ENCODE data around the gene KASH5.

Gene KASH5

DNA sequence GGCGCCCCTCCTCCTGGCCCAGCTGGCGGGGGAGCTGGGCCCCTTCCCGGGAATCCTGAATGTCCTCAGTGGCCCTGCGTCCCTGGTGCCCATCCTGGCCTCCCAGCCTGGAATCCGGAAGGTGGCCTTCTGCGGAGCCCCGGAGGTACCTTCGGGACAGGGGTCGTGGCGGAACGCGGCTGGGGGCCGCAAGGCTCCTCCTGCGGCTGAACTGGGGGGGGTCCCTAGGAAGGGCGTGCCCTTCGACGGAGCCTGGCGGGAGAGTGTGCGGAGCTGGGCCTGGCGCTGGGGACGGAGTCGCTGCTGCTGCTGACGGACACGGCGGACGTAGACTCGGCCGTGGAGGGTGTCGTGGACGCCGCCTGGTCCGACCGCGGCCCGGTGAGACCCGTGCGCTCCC is 73.6 kb downstream of the KASH5 start:
- H3K36me3 ChIP-seq (ENCODE audit: control insufficient read depth, low read length) = peaks cover 47% of the 10 kb centered on the region
- no peaks in the 10 kb centered on the region for H3K9me3 ChIP-seq (ENCODE audit: control insufficient read depth, insufficient read depth, low read length)
- H3K4me3 ChIP-seq (ENCODE audit: low read length) = no peak overlapping the region
- H3K27ac ChIP-seq (ENCODE audit: low read depth, low read length) = no peak overlapping the region
- H4K20me1 ChIP-seq (ENCODE audit: control insufficient read depth, insufficient read depth, low read depth, low read length) = no peaks in the 10 kb centered on the region
- H3F3A ChIP-seq (ENCODE audit: control insufficient read depth, insufficient read depth) = no peaks in the 10 kb centered on the region
- H3K27me3 ChIP-seq (ENCODE audit: control insufficient read depth, low read length) = no peaks in the 10 kb centered on the region
- H3K9me2 ChIP-seq (replicated peaks; ENCODE audit: control insufficient read depth, low read length) = no peaks in the 10 kb centered on the region
- no peak for TF ChIP-seq EZH2phosphoT487 (IDR thresholded peaks at IDR 0.05; ENCODE audit: borderline replicate concordance, low read length)
- TF ChIP-seq, protein P1, sequence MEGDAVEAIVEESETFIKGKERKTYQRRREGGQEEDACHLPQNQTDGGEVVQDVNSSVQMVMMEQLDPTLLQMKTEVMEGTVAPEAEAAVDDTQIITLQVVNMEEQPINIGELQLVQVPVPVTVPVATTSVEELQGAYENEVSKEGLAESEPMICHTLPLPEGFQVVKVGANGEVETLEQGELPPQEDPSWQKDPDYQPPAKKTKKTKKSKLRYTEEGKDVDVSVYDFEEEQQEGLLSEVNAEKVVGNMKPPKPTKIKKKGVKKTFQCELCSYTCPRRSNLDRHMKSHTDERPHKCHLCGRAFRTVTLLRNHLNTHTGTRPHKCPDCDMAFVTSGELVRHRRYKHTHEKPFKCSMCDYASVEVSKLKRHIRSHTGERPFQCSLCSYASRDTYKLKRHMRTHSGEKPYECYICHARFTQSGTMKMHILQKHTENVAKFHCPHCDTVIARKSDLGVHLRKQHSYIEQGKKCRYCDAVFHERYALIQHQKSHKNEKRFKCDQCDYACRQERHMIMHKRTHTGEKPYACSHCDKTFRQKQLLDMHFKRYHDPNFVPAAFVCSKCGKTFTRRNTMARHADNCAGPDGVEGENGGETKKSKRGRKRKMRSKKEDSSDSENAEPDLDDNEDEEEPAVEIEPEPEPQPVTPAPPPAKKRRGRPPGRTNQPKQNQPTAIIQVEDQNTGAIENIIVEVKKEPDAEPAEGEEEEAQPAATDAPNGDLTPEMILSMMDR (IDR thresholded peaks at IDR 0.05; ENCODE audit: low read depth, low read length, poor library complexity, severe bottlenecking) = no peak
- peaks cover 13% of the 10 kb centered on the region for H3K79me2 ChIP-seq (ENCODE audit: control insufficient read depth, low read length)
- no peaks in the 10 kb centered on the region for H3K4me1 ChIP-seq (ENCODE audit: control insufficient read depth, low read length)
- no peak overlapping the region for H3K4me2 ChIP-seq (ENCODE audit: low read length)

DNA sequence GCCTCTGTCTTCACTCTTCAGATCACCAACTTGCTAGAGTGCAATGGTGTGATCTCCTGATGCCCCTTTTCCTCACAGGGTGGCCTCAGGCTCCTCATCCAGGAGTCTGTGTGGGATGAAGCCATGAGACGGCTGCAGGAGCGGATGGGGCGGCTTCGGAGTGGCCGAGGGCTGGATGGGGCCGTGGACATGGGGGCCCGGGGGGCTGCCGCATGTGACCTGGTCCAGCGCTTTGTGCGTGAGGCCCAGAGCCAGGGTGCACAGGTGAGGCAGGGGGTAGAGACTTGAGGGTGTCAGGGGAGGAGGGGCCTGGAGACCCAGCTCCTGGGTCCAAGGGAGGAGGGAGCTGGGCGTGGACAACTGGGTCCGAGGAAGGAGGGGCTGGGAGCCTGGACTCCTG is 74.4 kb downstream of the KASH5 start:
- no peaks in the 10 kb centered on the region for H4K20me1 ChIP-seq (ENCODE audit: control insufficient read depth, insufficient read depth, low read depth, low read length)
- peaks cover 47% of the 10 kb centered on the region for H3K36me3 ChIP-seq (ENCODE audit: control insufficient read depth, low read length)
- H3K4me3 ChIP-seq (ENCODE audit: low read length) = no peak overlapping the region
- H3K9me2 ChIP-seq (replicated peaks; ENCODE audit: control insufficient read depth, low read length) = no peaks in the 10 kb centered on the region
- TF ChIP-seq, protein P1 (IDR thresholded peaks at IDR 0.05; ENCODE audit: low read depth, low read length, poor library complexity, severe bottlenecking) = no peak
- no peak for TF ChIP-seq EZH2phosphoT487 (IDR thresholded peaks at IDR 0.05; ENCODE audit: borderline replicate concordance, low read length)
- H3F3A ChIP-seq (ENCODE audit: control insufficient read depth, insufficient read depth) = no peaks in the 10 kb centered on the region
- H3K4me1 ChIP-seq (ENCODE audit: control insufficient read depth, low read length) = no peaks in the 10 kb centered on the region
- no peak overlapping the region for H3K27ac ChIP-seq (ENCODE audit: low read depth, low read length)
- H3K9me3 ChIP-seq (ENCODE audit: control insufficient read depth, insufficient read depth, low read length) = no peaks in the 10 kb centered on the region
- H3K4me2 ChIP-seq (ENCODE audit: low read length) = no peak overlapping the region
- peaks cover 12% of the 10 kb centered on the region for H3K79me2 ChIP-seq (ENCODE audit: control insufficient read depth, low read length)
- no peaks in the 10 kb centered on the region for H3K27me3 ChIP-seq (ENCODE audit: control insufficient read depth, low read length)

DNA sequence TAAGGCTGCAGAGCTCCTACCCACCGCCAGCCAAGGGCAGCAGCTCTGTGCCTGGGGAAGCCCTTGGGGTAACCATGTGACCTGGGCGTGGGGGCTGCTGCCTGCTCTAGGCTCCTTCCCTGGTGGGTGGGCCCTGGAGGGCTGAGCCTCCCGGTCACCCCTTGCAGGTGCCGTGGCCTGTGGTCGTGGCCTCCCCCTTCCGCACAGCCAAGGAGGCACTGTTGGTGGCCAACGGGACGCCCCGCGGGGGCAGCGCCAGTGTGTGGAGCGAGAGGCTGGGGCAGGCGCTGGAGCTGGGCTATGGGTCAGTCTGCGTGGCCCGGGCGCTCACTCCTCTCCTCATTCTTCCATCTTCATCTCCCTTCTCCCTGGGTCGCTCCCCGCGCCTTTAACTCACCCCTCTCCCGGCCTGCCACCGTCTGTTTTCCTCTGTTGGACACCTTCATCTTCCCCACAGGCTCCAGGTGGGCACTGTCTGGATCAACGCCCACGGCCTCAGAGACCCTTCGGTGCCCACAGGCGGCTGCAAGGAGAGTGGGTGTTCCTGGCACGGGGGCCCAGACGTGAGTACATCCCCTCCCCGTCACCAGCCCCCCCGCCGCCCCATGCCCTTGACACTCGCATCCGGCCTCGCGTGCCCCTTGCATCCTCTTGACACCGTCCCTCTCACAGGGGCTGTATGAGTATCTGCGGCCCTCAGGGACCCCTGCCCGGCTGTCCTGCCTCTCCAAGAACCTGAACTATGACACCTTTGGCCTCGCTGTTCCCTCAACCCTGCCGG is 76.1 kb downstream of the KASH5 start:
- Histone ChIP-seq H3K9me2 (replicated peaks; ENCODE audit: control insufficient read depth, low read length) (no peaks in the 10 kb centered on the region), H3K27me3 (ENCODE audit: control insufficient read depth, low read length) (no peaks in the 10 kb centered on the region), H3F3A (ENCODE audit: control insufficient read depth, insufficient read depth) (no peaks in the 10 kb centered on the region), H3K4me3 (ENCODE audit: low read length) (no peak overlapping the region), H3K9me3 (ENCODE audit: control insufficient read depth, insufficient read depth, low read length) (no peaks in the 10 kb centered on the region), H3K79me2 (ENCODE audit: control insufficient read depth, low read length) (no peaks in the 10 kb centered on the region; the same call in 1 of the 2 replicates), H3K4me1 (ENCODE audit: control insufficient read depth, low read length) (peaks cover 11% of the 10 kb centered on the region), H4K20me1 (ENCODE audit: control insufficient read depth, insufficient read depth, low read depth, low read length) (no peaks in the 10 kb centered on the region), H3K36me3 (ENCODE audit: control insufficient read depth, low read length) (peaks cover 44% of the 10 kb centered on the region), H3K27ac (ENCODE audit: low read depth, low read length) (no peak overlapping the region), H3K4me2 (ENCODE audit: low read length) (no peak overlapping the region)
- no peak for TF ChIP-seq EZH2phosphoT487 (IDR thresholded peaks at IDR 0.05; ENCODE audit: borderline replicate concordance, low read length)

DNA sequence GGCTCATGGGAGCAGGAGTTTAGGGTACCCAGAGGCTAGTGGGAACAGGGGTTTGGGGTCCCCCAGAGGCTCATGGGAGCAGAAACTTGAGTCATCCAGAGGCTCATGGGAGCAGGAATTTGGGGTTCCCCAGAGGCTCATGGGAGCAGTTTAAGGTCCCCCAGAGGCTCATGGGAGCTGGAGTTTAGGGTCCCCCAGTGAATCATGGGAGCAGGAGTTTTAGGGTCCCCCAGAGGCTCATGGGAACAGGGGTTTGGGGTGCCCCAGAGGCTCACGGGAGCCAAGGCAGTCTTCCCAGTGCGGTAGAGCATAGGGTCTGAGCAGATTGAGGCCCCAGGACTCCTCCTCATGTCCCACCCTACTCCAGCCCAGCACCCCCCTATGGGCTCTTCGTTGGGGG is 77.3 kb downstream of the KASH5 start:
- Histone ChIP-seq H3K4me3 (ENCODE audit: low read length) (no peak overlapping the region), H3K36me3 (ENCODE audit: control insufficient read depth, low read length) (peaks cover 42% of the 10 kb centered on the region), H3K4me2 (ENCODE audit: low read length) (no peak overlapping the region), H3K9me3 (ENCODE audit: control insufficient read depth, insufficient read depth, low read length) (no peaks in the 10 kb centered on the region), H3K27me3 (ENCODE audit: control insufficient read depth, low read length) (no peaks in the 10 kb centered on the region), H3K4me1 (ENCODE audit: control insufficient read depth, low read length) (peaks cover 22% of the 10 kb centered on the region), H3K9me2 (replicated peaks; ENCODE audit: control insufficient read depth, low read length) (no peaks in the 10 kb centered on the region), H4K20me1 (ENCODE audit: control insufficient read depth, insufficient read depth, low read depth, low read length) (no peaks in the 10 kb centered on the region), H3K79me2 (ENCODE audit: control insufficient read depth, low read length) (no peaks in the 10 kb centered on the region), H3F3A (ENCODE audit: control insufficient read depth, insufficient read depth) (no peaks in the 10 kb centered on the region), H3K27ac (ENCODE audit: low read depth, low read length) (no peak overlapping the region)
- no peak for TF ChIP-seq EZH2phosphoT487 (IDR thresholded peaks at IDR 0.05; ENCODE audit: borderline replicate concordance, low read length)
- TF ChIP-seq, protein P1 (IDR thresholded peaks at IDR 0.05; ENCODE audit: low read depth, low read length, poor library complexity, severe bottlenecking) = no peak

Measured in DOHH2 (cell line).